IPS-20b (cell line): ENCODE results near the gene OR56A3.

Source experiments
- H3K27ac ChIP-seq: one replicate; pipeline ENCODE4 v1.5.1; 2013; ENCODE audit warnings: low read length
- H3K27me3 ChIP-seq: 2 replicates; pipeline ENCODE4 v1.6.1; 2013; ENCODE audit warnings: mild to moderate bottlenecking, low read length, inconsistent platforms; ENCODE audit not compliant: insufficient read depth
- H3K36me3 ChIP-seq: 2 replicates; pipeline ENCODE4 v1.6.1; 2013; ENCODE audit warnings: low read depth, mild to moderate bottlenecking, inconsistent platforms, low read length, moderate library complexity; ENCODE audit not compliant: insufficient read depth
- H3K4me1 ChIP-seq: 2 replicates; pipeline ENCODE4 v1.6.1; 2013; ENCODE audit warnings: mild to moderate bottlenecking, control low read depth, inconsistent platforms, low read length, moderate library complexity; ENCODE audit not compliant: insufficient read depth
- H3K4me3 ChIP-seq: 2 replicates; pipeline ENCODE4 v1.5.1; 2013; ENCODE audit warnings: mild to moderate bottlenecking, low read length, inconsistent platforms
- H3K9ac ChIP-seq: 2 replicates; pipeline ENCODE4 v1.6.1; 2013; ENCODE audit warnings: low read depth, mild to moderate bottlenecking, inconsistent platforms, low read length, moderate library complexity
- H3K9me3 ChIP-seq: 2 replicates; pipeline ENCODE4 v1.6.1; 2013; ENCODE audit warnings: mild to moderate bottlenecking, low read depth, low read length, inconsistent platforms; ENCODE audit not compliant: insufficient read depth

OR56A3 gene

GRCh38 chr11:5983443-5983842 lies 41.4 kb downstream of the OR56A3 start:
- no peak overlapping the region for H3K4me3 ChIP-seq
- no peaks in the 10 kb centered on the region for H3K4me1 ChIP-seq
- H3K9me3 ChIP-seq: peaks cover 9% of the 10 kb centered on the region; the same call in 1 of the 2 replicates
- H3K27me3 ChIP-seq: no peaks in the 10 kb centered on the region
- H3K36me3 ChIP-seq: no peaks in the 10 kb centered on the region
- no peak overlapping the region for H3K27ac ChIP-seq
- no peak overlapping the region for H3K9ac ChIP-seq

- H3K36me3 ChIP-seq: no peaks in the 10 kb centered on the region
- H3K4me1 ChIP-seq: no peaks in the 10 kb centered on the region
- peaks cover under 1% of the 10 kb centered on the region; the same call in 1 of the 2 replicates for H3K9me3 ChIP-seq
- H3K27me3 ChIP-seq: no peaks in the 10 kb centered on the region
- no peak within 1 kb of the TSS for H3K4me3 ChIP-seq
- no peak within 1 kb of the TSS for H3K27ac ChIP-seq
- H3K9ac ChIP-seq: no peak within 1 kb of the TSS
Observed at GRCh38 chr11:5986885-5987284, 44.8 kb downstream of the OR56A3 start, which contains the start of gene OR52L1. TSS of gene OR52L1 (minus strand) at chr11:5986985. CDS start at chr11:5986930, 55 bp downstream.

GRCh38 chr11:5989203-5989602 lies 47.2 kb downstream of the OR56A3 start:
- no peaks in the 10 kb centered on the region for H3K9me3 ChIP-seq
- H3K4me1 ChIP-seq: no peaks in the 10 kb centered on the region
- H3K27ac ChIP-seq: no peak overlapping the region
- no peaks in the 10 kb centered on the region for H3K27me3 ChIP-seq
- H3K36me3 ChIP-seq: no peaks in the 10 kb centered on the region
- H3K9ac ChIP-seq: no peak overlapping the region
- no peak overlapping the region for H3K4me3 ChIP-seq

- H3K27me3 ChIP-seq: no peaks in the 10 kb centered on the region
- H3K4me1 ChIP-seq: no peaks in the 10 kb centered on the region
- no peak overlapping the region for H3K9ac ChIP-seq
- H3K27ac ChIP-seq: no peak overlapping the region
- H3K9me3 ChIP-seq: no peaks in the 10 kb centered on the region
- no peak overlapping the region for H3K4me3 ChIP-seq
- no peaks in the 10 kb centered on the region for H3K36me3 ChIP-seq
Observed at GRCh38 chr11:5992150-5992549, 50.1 kb downstream of the OR56A3 start.

DNA sequence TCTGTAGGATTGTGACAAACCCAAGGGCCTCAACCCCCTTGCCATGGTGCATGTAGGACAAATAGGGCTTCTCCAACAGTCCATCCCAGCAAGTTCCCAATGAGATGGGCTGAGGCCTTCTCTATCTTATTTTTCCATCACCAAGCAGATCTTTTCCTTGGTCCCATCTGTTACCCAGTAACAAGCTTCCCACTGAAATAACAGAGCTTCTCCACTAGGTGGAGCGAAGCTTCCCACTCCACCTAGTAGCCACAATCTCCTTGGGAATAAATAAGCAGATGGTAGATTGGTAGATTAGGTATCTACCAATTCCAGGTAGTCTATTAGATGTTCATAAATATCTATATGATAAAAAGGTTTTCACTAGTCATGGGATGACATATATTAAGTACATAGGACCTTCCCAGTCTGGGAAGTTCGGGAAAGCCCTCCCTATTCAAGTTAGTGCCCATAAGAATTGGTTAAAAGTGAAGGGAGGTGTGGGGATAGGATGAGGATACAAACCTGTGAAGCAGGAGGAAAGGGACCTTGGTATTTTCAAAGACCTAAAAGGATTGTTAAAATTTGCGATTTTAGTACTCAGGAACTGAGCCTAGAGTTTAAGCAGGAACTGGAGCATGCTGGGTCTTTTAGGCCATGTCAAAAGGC lies 50.7 kb downstream of the OR56A3 start:
- no peaks in the 10 kb centered on the region for H3K9me3 ChIP-seq

DNA sequence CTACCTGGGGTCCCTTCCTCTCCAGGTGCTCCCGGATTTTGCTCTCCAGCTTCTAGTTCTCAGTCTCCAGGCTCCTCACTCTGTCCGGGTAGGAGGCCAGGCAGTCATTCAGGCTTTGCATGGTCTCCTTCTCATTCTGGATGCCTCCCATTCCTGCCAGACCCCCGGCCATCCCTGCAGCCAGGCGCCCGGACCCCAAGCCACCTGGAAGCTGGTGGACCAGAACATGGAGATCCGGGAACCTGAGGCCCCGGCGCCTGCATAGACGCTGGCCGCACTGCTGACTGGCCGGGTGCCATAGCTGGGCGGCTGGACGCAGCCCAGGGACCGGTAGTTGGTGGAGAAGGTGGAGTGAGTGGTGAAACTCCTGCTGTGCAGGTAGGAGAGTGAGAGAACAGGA lies 52.7 kb downstream of the OR56A3 start:
- Histone ChIP-seq H3K4me3 (no peak overlapping the region), H3K27ac (no peak overlapping the region), H3K9ac (no peak overlapping the region), H3K4me1 (no peaks in the 10 kb centered on the region), H3K36me3 (no peaks in the 10 kb centered on the region), H3K9me3 (no peaks in the 10 kb centered on the region), H3K27me3 (no peaks in the 10 kb centered on the region)

More for the DNA sequence above, 50.7 kb downstream of the OR56A3 start:
- no peaks in the 10 kb centered on the region for H3K4me1 ChIP-seq
- no peak overlapping the region for H3K27ac ChIP-seq
- H3K9ac ChIP-seq: no peak overlapping the region
- H3K27me3 ChIP-seq: no peaks in the 10 kb centered on the region
- H3K4me3 ChIP-seq: no peak overlapping the region
- H3K36me3 ChIP-seq: no peaks in the 10 kb centered on the region
